ENCODE results near the gene BCKDHA.
"Not testable (repeated sequence)": the region's sequence is repeated elsewhere in the genome, so short reads cannot be mapped to it uniquely, and the experiment has no call there.

BCKDHA gene

GRCh38 chr19:41366089-41366488 lies 31.5 kb upstream of the BCKDHA start:
- no peak for DNase-seq (ENCODE audit: low read depth)

- DNase-seq (ENCODE audit: low read depth), result no peak
Observed at GRCh38 chr19:41367848-41368301, 29.7 kb upstream of the BCKDHA start.

- no peak for DNase-seq (ENCODE audit: low read depth)
Observed at GRCh38 chr19:41369769-41370168, 27.8 kb upstream of the BCKDHA start.

- not testable (repeated sequence) for DNase-seq (ENCODE audit: low read depth)
Observed at GRCh38 chr19:41371119-41371518, 26.5 kb upstream of the BCKDHA start.

- DNase-seq (ENCODE audit: low read depth), result no peak
Observed at GRCh38 chr19:41371541-41371940, 26.1 kb upstream of the BCKDHA start.

GRCh38 chr19:41372501-41372900 lies 25.1 kb upstream of the BCKDHA start:
- no peak for DNase-seq (ENCODE audit: low read depth)

GRCh38 chr19:41373993-41374392 lies 23.6 kb upstream of the BCKDHA start:
- no peak for DNase-seq (ENCODE audit: low read depth)

GRCh38 chr19:41376241-41376997 lies 21.2 kb upstream of the BCKDHA start, which contains the start of gene TMEM91:
Gene TMEM91, plus strand, starts transcription at chr19:41376533. Its CDS starts 1,777 bp downstream, at chr19:41378310.
- no peak for DNase-seq (ENCODE audit: low read depth)

- no peak for DNase-seq (ENCODE audit: low read depth)
Observed at GRCh38 chr19:41376998-41377365, 20.6 kb upstream of the BCKDHA start.

GRCh38 chr19:41377977-41378709 lies 19.5 kb upstream of the BCKDHA start:
- DNase-seq (ENCODE audit: low read depth), result no peak

- not testable (repeated sequence) for DNase-seq (ENCODE audit: low read depth)
Observed at GRCh38 chr19:41381536-41381935, 16.1 kb upstream of the BCKDHA start.

GRCh38 chr19:41384351-41384750 lies 13.3 kb upstream of the BCKDHA start:
- no peak for DNase-seq (ENCODE audit: low read depth)

- DNase-seq (ENCODE audit: low read depth), result no peak
Observed at GRCh38 chr19:41386442-41386841, 11.2 kb upstream of the BCKDHA start.

GRCh38 chr19:41391618-41392017 lies 6.0 kb upstream of the BCKDHA start:
- DNase-seq (ENCODE audit: low read depth), result no peak

- DNase-seq (ENCODE audit: low read depth), result no peak
Observed at GRCh38 chr19:41392775-41393174, 4.8 kb upstream of the BCKDHA start.

- DNase-seq (ENCODE audit: low read depth), result no peak
Observed at GRCh38 chr19:41395355-41395754, 2.3 kb upstream of the BCKDHA start.

GRCh38 chr19:41398050-41398418 lies 416 bp downstream of the BCKDHA start:
- no peak for DNase-seq (ENCODE audit: low read depth)

GRCh38 chr19:41398598-41398997 lies 980 bp downstream of the BCKDHA start:
- DNase-seq (ENCODE audit: low read depth), result no peak

GRCh38 chr19:41399091-41399490 lies 1.5 kb downstream of the BCKDHA start:
- DNase-seq (ENCODE audit: low read depth), result no peak

GRCh38 chr19:41399525-41399924 lies 1.9 kb downstream of the BCKDHA start:
- DNase-seq (ENCODE audit: low read depth), result no peak

- DNase-seq (ENCODE audit: low read depth), result no peak
Observed at GRCh38 chr19:41401483-41401882, 3.9 kb downstream of the BCKDHA start.

GRCh38 chr19:41402010-41402409 lies 4.4 kb downstream of the BCKDHA start:
- DNase-seq (ENCODE audit: low read depth), result no peak

- DNase-seq (ENCODE audit: low read depth), result no peak
Observed at GRCh38 chr19:41403181-41403970, 5.8 kb downstream of the BCKDHA start.
